COR-L47 (cell line): ENCODE data around the gene LIN7A.
"Not testable (repeated sequence)": the region's sequence is repeated elsewhere in the genome, so short reads cannot be mapped to it uniquely, and the experiment has no call there.

Experiments
- DNase-seq: peaks from one replicate; lab custom pipeline; 2025; lab: John Stamatoyannopoulos, UW

LIN7A gene

DNA sequence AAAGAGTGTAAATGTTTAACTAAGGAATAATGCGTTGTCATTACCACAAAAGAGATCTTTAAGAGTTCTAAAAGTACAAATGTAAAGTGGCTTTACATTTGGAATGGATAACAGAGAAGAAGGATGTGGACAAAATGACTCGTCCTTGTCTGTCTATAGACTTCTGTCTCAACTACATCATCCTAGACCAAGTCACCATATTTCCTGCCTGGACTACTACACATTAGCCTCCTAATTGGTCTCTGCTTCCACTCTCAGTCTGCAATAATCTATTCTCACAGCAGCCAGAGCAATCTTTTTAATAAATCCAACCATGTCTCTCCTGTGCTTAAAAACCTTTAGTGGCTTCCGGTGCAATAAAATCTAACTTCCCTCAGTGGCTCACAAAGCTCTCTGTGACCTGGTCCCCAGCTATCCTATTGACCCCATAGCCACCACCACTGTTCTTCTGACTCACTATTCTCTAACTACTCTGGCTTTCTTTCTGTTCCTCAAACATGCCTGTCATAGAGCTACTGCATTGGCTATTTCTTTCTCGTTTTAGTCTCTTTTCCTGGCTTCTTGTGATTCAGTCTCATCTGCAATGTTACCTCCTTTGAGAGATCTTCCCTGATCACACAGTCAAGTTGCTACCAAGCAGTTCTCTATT lies 130.0 kb downstream of the LIN7A start:
- no peak for DNase-seq

DNA sequence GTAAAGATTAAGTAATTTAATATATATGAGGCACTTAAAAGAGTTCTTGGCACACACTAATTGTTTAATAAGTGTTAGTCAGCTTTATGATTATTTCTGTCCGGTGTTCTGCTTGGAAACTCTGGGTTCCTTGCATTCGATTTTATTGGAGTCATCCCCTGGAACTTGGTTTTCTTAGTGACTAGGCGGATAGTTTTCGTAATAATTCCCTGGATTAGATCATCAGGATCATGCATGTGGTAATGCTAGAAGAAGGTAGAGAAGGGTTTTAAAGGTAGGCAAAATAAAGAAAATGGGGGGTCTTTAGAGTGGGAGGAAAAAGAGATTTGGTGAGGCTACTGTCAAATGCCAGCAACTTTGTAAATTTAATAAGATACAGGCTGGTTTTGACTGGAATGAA lies 132.6 kb downstream of the LIN7A start:
- DNase-seq = no peak

DNA sequence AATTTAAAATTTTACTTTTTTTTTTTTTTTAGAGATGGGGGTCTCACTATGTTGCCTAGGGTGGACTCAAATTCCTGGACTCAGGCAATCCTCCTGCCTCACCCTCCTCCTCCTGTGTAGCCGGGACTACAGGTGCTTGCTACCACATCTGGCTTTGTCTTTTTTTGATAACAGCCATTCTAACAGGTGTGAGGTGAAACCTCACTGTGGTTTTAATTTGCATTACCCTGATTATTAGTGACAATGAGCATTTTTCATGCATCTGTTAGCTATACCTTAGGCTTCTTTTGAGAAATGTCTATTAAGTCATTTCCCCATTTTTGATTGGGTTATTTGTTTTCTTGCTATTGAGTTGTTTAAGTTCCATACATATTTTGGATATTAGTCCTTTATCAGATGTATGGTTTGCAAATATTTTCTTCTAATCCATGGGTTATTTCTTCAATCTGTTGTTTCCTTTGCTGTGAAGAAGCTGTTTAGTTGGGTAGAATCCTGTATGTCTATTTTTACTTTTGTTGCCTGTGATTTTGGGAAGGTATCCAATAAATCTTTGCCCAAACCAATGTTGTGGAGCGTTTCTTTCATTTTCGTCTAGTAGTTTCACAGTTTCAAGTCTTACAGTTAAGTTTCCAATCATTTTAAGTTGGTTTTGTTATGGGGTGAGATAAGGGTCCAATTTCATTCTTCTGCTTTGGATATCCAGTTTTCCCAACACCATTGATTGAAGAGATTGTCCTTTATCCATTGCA lies 134.9 kb downstream of the LIN7A start:
- DNase-seq = no peak

GRCh38 chr12:80798281-80798680 lies 139.5 kb downstream of the LIN7A start:
- DNase-seq = no peak

DNA sequence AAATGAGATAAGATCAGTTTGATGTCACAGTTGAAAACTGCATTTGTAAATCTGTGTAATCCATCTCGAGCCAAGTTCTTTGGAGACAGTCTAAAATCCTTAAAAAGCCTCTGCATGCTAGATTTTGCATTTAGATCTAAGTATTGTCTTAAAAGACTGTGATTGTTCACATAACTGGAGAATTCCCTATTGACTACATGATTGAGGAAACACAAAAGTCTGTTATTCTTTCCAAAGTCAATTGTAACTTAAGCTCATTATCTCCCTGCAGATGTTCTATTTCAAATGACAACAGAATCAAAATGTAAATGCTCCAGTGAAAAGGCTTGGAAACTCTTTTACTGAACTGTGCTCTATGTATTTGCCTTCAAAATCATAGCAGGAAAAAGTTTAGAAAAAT lies 143.2 kb downstream of the LIN7A start:
- no peak for DNase-seq

DNA sequence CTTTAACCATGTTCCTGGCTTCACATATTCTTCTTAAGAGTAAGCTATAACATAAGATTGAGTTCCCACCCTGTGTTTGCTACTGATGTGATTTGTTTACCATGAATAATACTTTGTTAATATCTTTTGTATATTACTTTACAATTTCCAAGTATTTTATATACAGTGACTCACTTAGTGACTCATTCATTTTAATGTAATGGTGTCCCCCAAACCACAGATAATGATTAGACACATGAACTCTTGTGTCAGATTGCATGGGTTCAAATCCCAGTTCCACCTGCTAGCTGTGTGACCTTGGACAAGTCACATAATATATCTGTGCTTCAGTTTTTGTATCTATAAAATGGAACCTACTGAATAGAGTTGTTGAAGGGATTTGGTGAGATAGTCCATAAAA lies 144.9 kb downstream of the LIN7A start:
- DNase-seq = no peak

GRCh38 chr12:80791863-80792262 lies 145.9 kb downstream of the LIN7A start:
- no peak for DNase-seq

GRCh38 chr12:80788407-80788806 lies 149.3 kb downstream of the LIN7A start:
- DNase-seq = not testable (repeated sequence)

GRCh38 chr12:80782963-80783470 lies 154.7 kb downstream of the LIN7A start:
- not testable (repeated sequence) for DNase-seq

DNA sequence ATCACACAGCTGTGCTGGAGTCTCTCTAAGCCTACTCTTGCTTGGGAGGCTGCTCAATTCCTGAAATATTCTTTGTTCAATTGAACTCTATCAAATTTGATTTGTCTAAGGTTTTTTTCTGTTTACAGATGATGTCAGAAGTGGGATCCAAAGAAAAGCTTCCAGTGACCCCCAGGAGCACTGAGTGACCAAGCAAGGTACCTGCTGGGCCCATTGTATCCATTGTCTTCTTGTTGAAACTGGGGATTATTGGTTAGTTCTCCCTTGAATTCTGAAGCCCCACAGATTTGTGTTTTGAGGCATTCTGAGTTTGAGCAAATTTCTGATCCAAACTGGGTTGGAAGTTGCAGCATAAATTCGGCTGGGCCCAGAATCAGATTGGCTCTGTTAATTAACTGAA lies 156.4 kb downstream of the LIN7A start:
- DNase-seq = no peak

GRCh38 chr12:80780746-80781145 lies 157.0 kb downstream of the LIN7A start:
- DNase-seq = no peak

DNA sequence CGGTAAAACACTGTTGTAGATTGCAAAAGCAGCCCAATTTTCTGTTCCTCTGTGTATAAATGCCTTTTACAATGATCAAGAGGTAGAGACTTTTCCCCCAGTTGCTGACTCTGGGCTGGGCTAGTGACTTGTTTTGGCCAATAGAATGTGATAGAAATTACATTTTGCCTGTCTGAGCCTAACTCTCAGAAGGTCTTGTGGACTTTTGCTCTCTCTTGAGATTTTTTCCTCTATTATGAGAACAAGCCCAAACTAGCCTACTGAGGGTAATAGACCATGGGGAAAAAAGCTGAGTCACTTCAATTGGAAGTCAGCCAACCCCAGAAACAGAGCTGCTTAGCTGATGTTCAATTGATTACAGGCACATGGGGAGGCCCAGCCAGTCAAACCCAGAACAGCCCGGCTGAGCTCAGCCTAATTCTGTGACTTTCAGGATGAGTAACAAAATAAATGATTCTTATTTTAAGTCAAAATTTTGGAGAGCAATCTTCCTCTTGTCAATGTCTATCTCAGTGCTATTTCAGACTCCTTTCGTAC lies 159.7 kb downstream of the LIN7A start:
- DNase-seq = peak; percentile 88

DNA sequence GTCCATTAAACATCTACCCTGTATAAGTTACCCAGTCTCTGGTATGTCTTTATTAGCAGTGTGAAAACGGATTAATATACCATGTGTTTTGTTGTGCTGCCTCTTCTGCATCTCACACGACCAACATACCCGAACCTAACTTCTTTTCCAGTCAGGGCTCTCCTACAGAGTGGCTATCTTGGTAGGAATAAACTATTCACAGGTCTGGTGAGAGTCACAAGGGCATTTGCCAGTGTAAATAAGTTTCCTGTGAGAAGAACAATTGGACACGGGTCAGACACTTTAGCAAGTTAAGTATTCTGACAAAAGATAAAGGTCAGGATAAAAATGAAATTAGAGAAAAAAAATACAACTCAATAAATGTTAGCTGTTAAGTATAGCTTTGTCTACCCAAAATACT lies 160.1 kb downstream of the LIN7A start:
- DNase-seq = no peak

- DNase-seq = no peak
Measured at GRCh38 chr12:80776706-80777105, 161.0 kb downstream of the LIN7A start.

DNA sequence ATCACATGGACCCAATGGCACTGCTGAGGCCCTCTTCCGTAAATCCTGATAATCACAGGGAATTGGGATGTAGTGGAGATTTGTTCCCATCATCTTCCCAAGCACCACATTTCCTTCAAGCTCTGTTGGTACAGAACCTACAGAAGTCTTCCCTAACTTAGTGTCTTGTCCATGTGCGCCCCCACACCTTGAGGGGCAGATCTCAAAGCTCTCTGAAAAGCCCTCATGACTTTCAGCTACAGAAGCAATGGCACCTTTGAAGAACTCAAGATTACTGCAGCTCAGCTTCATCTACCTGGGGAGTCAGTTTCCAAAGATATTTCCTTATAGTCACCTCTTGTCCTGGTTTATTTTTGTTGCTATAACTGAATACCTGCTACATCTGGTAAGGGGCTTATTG lies 166.8 kb downstream of the LIN7A start:
- no peak for DNase-seq

- no peak for DNase-seq
Measured at GRCh38 chr12:80769553-80770140, 168.1 kb downstream of the LIN7A start.

DNA sequence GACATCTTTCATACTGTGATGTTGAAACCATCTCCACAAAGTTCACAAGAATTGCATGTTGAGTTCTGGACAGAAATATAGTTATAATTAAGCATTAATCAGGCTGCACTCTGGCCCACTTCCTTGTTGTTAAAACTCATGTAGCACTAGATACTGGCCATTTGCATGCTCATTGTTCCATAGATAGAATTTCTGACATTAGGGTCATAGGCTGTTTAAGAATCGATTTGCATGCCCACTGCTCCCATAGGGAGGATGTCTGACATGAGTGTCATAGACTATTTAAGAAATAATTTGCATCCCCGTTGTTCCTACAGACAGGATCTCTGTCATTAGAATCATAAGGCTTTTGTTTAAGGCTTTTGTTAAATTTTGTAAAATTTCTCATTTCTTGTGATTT lies 170.8 kb downstream of the LIN7A start:
- DNase-seq = no peak

DNA sequence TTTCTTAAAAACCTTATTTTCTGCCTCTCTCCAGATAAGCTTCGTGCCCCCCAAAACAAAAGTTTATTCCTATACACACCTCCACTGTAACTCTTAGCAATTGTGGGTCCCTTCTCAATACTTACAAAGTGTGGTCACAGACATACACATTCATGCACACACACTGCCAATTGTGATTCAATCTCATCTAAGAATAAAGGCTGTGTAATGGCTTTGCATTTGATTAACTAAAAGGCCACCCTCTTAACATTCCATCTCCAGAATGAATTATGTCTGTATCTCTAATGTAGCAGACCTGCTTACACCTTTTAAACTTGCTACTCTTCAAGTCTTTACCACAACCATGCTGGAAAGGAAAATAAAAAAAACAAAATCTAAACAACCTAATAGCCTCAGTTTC lies 171.5 kb downstream of the LIN7A start:
- no peak for DNase-seq

DNA sequence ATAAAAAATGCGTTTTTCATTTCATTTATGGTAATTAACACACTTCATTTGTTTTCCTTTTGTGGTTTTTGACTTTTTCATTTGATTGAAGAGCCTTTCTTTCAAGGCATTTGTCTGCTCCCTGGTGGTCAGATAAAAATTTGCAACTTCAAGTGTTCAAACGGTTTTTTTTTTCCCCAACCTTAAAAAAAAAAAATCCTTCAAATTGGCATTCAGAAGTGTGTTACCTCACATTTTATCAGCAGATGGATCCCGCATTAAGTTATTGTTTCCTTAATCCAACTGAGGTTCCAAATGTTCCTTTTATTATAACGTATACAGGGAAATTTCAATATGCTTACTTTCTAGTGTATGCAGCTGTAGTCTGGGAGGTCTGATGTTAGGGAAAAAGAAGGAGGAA lies 173.9 kb downstream of the LIN7A start:
- DNase-seq = peak; percentile 66

DNA sequence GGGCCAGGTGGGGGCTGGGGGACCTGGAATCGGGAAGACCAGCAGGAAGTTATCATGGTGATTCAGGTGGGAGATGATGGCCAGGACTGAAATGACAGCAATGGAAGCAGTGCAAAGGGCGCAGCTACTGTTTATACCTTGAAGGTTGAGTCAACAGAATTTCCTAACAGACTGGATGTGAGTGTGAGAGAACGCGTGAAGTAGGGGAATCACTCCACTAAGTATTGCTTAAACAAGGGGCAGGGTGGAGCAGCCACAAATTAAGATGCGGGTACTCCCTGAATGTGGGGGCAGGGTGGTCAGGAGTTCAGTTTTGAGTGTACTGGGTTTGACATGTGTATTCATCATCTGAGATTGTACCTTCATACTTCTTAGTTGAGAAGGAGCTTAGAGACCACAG lies 175.9 kb downstream of the LIN7A start:
- no peak for DNase-seq

DNA sequence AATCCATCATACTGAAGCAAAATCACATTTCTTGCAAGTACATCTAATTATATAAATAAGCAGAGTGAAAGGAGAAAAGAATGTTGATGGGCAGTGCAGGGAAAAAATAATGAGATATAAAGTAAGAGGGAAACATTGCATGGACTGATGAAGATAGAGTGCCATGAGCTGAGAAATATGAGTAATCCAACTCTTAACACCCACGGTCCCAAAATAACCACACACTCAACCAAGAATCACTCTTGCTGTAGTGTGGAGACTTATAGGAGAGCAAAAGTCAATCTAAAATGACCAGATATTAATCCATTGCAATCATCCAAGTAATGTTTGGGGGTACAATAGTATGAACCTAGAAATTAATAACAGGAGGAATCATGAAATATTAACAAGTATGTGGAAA lies 180.9 kb downstream of the LIN7A start:
- DNase-seq = no peak

DNA sequence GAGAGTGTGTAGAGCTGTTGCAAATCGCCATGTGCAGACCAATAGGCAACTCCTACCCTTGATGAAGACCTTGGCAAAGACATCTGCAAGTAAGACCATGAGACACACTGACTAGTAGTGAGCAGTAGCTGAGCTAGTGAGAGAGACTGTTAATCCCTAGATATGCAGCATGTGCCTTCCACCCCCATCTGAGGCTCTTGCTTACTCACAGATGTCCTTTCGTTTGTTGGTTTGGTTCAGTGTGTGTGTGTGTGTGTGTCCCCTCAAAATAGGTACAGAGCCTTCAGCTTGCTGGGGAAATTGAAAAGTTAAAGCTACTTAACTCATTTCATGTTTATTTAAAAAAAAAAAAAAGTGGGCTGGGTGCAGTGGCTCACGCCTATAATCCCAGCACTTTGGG lies 183.5 kb downstream of the LIN7A start:
- no peak for DNase-seq

DNA sequence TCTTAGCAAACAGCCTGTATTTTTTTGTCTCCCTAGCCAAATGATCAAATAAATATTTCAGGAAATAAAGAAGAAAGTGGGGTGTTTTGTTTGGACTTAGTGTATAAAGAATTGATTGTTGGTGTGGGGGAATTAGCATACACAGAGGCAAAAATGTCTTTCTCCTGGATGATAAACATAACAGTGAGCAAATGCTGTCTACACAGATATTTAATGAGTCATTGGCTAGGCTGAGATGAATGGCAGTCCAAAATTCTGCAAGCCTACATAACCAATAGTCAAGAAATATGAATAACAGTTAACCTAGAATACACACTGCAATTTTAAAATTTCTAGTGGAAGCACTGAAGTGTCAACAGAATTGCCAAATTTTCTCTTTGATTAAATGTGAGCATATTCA lies 185.3 kb downstream of the LIN7A start:
- DNase-seq = no peak
